HepG2 (cell line): ENCODE results near the gene SOX4. TPM values are rescaled to one million over a fixed set of nuclear protein-coding genes. Genes with fewer than 3 reads are reported as not detected.

ENCODE experiments used
- FOSL2 ChIP-seq: sonication (generic); formaldehyde crosslinking; IDR thresholded peaks from 2 replicates; pipeline ENCODE4 v1.4.0; 2020; ENCODE audit warnings: missing genetic modification reagents
- FOXC1 ChIP-seq: sonication (generic); formaldehyde crosslinking; IDR thresholded peaks from 2 replicates; pipeline ENCODE4 v1.8.0; 2022; ENCODE audit warnings: mild to moderate bottlenecking, missing genetic modification reagents, borderline replicate concordance
- FOXO1 ChIP-seq: sonication (generic); formaldehyde crosslinking; IDR thresholded peaks from 2 replicates; pipeline ENCODE4 v1.4.0; 2020; ENCODE audit warnings: missing genetic modification reagents
- HDAC6 ChIP-seq: fragments of 200-600 bp; sonication (generic); IDR thresholded peaks from 2 replicates; pipeline ENCODE4 v1.7.0; 2017; ENCODE audit warnings: mild to moderate bottlenecking, antibody characterized with exemption, low read length, low read depth
- KLF16 ChIP-seq, 2 experiments: sonication (generic) in 1 of 2; formaldehyde crosslinking in 1 of 2; IDR thresholded peaks; 2 replicates each; pipeline versions ENCODE4 v1.6.1 to v1.8.0; 2016 to 2023; ENCODE audit warnings: missing genetic modification reagents in 2 of 2, missing compliant biosample characterization in 1 of 2
- NR3C1 ChIP-seq: sonication (generic); formaldehyde crosslinking; IDR thresholded peaks from 2 replicates; pipeline ENCODE4 v1.4.0; 2020; ENCODE audit warnings: missing genetic modification reagents
- PHF8 ChIP-seq: sonication (generic); formaldehyde crosslinking; IDR thresholded peaks from 2 replicates; pipeline ENCODE4 v1.5.0; 2020; ENCODE audit warnings: missing genetic modification reagents
- SMAD1 ChIP-seq: sonication (generic); formaldehyde crosslinking; IDR thresholded peaks from 2 replicates; pipeline ENCODE4 v1.4.0; 2020; ENCODE audit warnings: missing genetic modification reagents, low read depth, mild to moderate bottlenecking, borderline replicate concordance
- SNAPC2 ChIP-seq: sonication (generic); formaldehyde crosslinking; IDR thresholded peaks from 2 replicates; pipeline ENCODE4 v1.8.1; 2022; ENCODE audit warnings: mild to moderate bottlenecking, missing genetic modification reagents
- SP2 ChIP-seq: sonication (generic); formaldehyde crosslinking; IDR thresholded peaks from 2 replicates; pipeline ENCODE4 v1.5.1; 2020; ENCODE audit warnings: mild to moderate bottlenecking, missing genetic modification reagents
- SRSF4 ChIP-seq: fragments of 200-400 bp; formaldehyde crosslinking; IDR thresholded peaks from one replicate; pipeline ENCODE4 v1.6.1; 2018; ENCODE audit warnings: mild to moderate bottlenecking, low read depth, low read length, moderate library complexity; ENCODE audit not compliant: poor library complexity, severe bottlenecking
- TSC22D2 ChIP-seq: sonication (generic); formaldehyde crosslinking; IDR thresholded peaks from 2 replicates; pipeline ENCODE4 v1.5.1; 2020; ENCODE audit warnings: missing genetic modification reagents, mild to moderate bottlenecking, borderline replicate concordance
- ZBTB7B ChIP-seq: sonication (generic); formaldehyde crosslinking; IDR thresholded peaks from 2 replicates; pipeline ENCODE4 v1.4.0; 2020; ENCODE audit warnings: missing genetic modification reagents
- ZNF274 ChIP-seq: sonication (generic); formaldehyde crosslinking; IDR thresholded peaks from 2 replicates; pipeline ENCODE4 v1.5.1; 2020; ENCODE audit warnings: mild to moderate bottlenecking, missing genetic modification reagents
- ZNF33B ChIP-seq: sonication (generic); formaldehyde crosslinking; IDR thresholded peaks from 2 replicates; pipeline ENCODE4 v1.5.1; 2020; ENCODE audit warnings: mild to moderate bottlenecking, missing genetic modification reagents
- ZNF510 ChIP-seq: sonication (generic); formaldehyde crosslinking; IDR thresholded peaks from 2 replicates; pipeline ENCODE4 v1.4.0; 2020; ENCODE audit warnings: low read depth, mild to moderate bottlenecking, missing genetic modification reagents
- ZNF768 ChIP-seq: sonication (generic); formaldehyde crosslinking; IDR thresholded peaks from 2 replicates; pipeline ENCODE4 v1.4.0; 2020; ENCODE audit warnings: missing genetic modification reagents
- ZNF777 ChIP-seq: sonication (generic); formaldehyde crosslinking; IDR thresholded peaks from 2 replicates; pipeline ENCODE4 v1.4.0; 2020; ENCODE audit warnings: missing genetic modification reagents
- ZNF850 ChIP-seq: sonication (generic); formaldehyde crosslinking; conservative IDR thresholded peaks from 2 replicates; pipeline ENCODE4 v1.9.0; 2021; ENCODE audit warnings: mild to moderate bottlenecking, missing genetic modification reagents
- ZSCAN20 ChIP-seq: sonication (generic); formaldehyde crosslinking; IDR thresholded peaks from 2 replicates; pipeline ENCODE4 v1.4.0; 2020; ENCODE audit warnings: missing genetic modification reagents, mild to moderate bottlenecking, borderline replicate concordance
- polyA plus RNA-seq, 8 experiments: library from polyadenylated mRNA; depleted of rRNA in 3 of 8; stranded (reverse) in 7 of 8; unstranded in 1 of 8; fragments of >200 nt; fragmentation: Illumina TruSeq in 4 of 8; extraction: Trizol in 4 of 8; gene quantifications; 2 replicates each; pipeline versions ENCODE4 v1.2.1 to v1.2.3, GENCODE V29; 2011 to 2016; ENCODE audit warnings: low read depth in 4 of 8, missing spikeins in 1 of 8, mixed read lengths in 1 of 8; ENCODE audit not compliant: insufficient read depth in 1 of 8
- total RNA-seq, 5 experiments: library from RNA; depleted of rRNA; stranded (reverse); fragments of >200 nt; fragmentation: Illumina TruSeq; extraction: Trizol; gene quantifications; 2 replicates each; pipeline ENCODE4 v1.2.3, GENCODE V29; 2016; ENCODE audit warnings: low read depth in 1 of 5
- TF ChIP-seq, protein P1 (sequence below): IDR thresholded peaks from 2 replicates; pipeline ENCODE4 v1.4.0; 2020; ENCODE audit warnings: mild to moderate bottlenecking, missing genetic modification reagents
- TF ChIP-seq, protein P2 (sequence below): sonication (generic); formaldehyde crosslinking; IDR thresholded peaks from 2 replicates; pipeline ENCODE4 v1.4.0; 2020; ENCODE audit warnings: missing genetic modification reagents
- TF ChIP-seq, protein P3 (sequence below): sonication (generic); formaldehyde crosslinking; IDR thresholded peaks from 2 replicates; pipeline ENCODE4 v1.5.0; 2020; ENCODE audit warnings: missing genetic modification reagents
- TF ChIP-seq, protein P4 (sequence below): sonication (generic); formaldehyde crosslinking; IDR thresholded peaks from 2 replicates; pipeline ENCODE4 v1.4.0; 2020; ENCODE audit warnings: missing genetic modification reagents, borderline replicate concordance

Gene SOX4
- total and polyA plus RNA-seq, 2 of the 13 experiments (the other 11 are each of a cell fraction or from before 2014, with no cell fraction given) = 2.6 to 3.4 TPM

DNA sequence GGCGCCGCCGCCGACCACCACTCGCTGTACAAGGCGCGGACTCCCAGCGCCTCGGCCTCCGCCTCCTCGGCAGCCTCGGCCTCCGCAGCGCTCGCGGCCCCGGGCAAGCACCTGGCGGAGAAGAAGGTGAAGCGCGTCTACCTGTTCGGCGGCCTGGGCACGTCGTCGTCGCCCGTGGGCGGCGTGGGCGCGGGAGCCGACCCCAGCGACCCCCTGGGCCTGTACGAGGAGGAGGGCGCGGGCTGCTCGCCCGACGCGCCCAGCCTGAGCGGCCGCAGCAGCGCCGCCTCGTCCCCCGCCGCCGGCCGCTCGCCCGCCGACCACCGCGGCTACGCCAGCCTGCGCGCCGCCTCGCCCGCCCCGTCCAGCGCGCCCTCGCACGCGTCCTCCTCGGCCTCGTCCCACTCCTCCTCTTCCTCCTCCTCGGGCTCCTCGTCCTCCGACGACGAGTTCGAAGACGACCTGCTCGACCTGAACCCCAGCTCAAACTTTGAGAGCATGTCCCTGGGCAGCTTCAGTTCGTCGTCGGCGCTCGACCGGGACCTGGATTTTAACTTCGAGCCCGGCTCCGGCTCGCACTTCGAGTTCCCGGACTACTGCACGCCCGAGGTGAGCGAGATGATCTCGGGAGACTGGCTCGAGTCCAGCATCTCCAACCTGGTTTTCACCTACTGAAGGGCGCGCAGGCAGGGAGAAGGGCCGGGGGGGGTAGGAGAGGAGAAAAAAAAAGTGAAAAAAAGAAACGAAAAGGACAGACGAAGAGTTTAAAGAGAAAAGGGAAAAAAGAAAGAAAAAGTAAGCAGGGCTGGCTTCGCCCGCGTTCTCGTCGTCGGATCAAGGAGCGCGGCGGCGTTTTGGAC lies 2.0 kb downstream of the SOX4 start (continued):
- TF ChIP-seq, protein P1, sequence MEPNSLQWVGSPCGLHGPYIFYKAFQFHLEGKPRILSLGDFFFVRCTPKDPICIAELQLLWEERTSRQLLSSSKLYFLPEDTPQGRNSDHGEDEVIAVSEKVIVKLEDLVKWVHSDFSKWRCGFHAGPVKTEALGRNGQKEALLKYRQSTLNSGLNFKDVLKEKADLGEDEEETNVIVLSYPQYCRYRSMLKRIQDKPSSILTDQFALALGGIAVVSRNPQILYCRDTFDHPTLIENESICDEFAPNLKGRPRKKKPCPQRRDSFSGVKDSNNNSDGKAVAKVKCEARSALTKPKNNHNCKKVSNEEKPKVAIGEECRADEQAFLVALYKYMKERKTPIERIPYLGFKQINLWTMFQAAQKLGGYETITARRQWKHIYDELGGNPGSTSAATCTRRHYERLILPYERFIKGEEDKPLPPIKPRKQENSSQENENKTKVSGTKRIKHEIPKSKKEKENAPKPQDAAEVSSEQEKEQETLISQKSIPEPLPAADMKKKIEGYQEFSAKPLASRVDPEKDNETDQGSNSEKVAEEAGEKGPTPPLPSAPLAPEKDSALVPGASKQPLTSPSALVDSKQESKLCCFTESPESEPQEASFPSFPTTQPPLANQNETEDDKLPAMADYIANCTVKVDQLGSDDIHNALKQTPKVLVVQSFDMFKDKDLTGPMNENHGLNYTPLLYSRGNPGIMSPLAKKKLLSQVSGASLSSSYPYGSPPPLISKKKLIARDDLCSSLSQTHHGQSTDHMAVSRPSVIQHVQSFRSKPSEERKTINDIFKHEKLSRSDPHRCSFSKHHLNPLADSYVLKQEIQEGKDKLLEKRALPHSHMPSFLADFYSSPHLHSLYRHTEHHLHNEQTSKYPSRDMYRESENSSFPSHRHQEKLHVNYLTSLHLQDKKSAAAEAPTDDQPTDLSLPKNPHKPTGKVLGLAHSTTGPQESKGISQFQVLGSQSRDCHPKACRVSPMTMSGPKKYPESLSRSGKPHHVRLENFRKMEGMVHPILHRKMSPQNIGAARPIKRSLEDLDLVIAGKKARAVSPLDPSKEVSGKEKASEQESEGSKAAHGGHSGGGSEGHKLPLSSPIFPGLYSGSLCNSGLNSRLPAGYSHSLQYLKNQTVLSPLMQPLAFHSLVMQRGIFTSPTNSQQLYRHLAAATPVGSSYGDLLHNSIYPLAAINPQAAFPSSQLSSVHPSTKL (CRISPR knock-in tag) = no peak
- TF ChIP-seq SNAPC2 = no peak
- TF ChIP-seq ZNF274 (CRISPR knock-in tag) = no peak
- TF ChIP-seq, protein P2, sequence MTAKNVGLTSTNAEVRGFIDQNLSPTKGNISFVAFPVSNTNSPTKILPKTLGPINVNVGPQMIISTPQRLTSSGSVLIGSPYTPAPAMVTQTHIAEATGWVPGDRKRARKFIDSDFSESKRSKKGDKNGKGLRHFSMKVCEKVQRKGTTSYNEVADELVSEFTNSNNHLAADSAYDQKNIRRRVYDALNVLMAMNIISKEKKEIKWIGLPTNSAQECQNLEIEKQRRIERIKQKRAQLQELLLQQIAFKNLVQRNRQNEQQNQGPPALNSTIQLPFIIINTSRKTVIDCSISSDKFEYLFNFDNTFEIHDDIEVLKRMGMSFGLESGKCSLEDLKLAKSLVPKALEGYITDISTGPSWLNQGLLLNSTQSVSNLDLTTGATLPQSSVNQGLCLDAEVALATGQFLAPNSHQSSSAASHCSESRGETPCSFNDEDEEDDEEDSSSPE (CRISPR knock-in tag) = no peak
- TF ChIP-seq ZNF850 (CRISPR knock-in tag) = no peak
- no peak; the same call in 1 of the 2 replicates for TF ChIP-seq ZBTB7B
- TF ChIP-seq SRSF4 = no peak
- no peak for TF ChIP-seq HDAC6
- no peak for TF ChIP-seq KLF16 (CRISPR knock-in tag; IDR thresholded peaks at IDR 0.05)
- TF ChIP-seq TSC22D2 (CRISPR knock-in tag) = no peak
- TF ChIP-seq FOSL2 (CRISPR knock-in tag) = no peak
- peak; percentile 98 for TF ChIP-seq ZNF777 (CRISPR knock-in tag)
- no peak for TF ChIP-seq NR3C1 (CRISPR knock-in tag)
- TF ChIP-seq SP2 = no peak
- no peak for TF ChIP-seq ZNF510 (CRISPR knock-in tag)
- no peak for TF ChIP-seq ZNF33B (CRISPR knock-in tag)
- no peak; the same call in 1 of the 2 replicates for TF ChIP-seq PHF8 (CRISPR knock-in tag)
- TF ChIP-seq, protein P3, sequence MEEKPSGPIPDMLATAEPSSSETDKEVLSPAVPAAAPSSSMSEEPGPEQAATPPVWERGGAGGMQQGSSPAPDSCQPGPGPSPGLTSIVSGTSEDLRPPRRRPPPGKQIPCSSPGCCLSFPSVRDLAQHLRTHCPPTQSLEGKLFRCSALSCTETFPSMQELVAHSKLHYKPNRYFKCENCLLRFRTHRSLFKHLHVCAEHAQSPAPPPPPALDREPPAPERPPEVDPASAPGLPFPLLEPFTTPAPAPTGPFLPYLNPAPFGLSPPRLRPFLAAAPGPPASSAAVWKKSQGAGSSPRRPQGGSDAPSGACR (CRISPR knock-in tag) = no peak
- TF ChIP-seq FOXO1 (CRISPR knock-in tag) = no peak
- TF ChIP-seq SMAD1 (CRISPR knock-in tag) = no peak
- TF ChIP-seq FOXC1 = no peak
- TF ChIP-seq ZNF768 (CRISPR knock-in tag) = no peak
- TF ChIP-seq ZSCAN20 (CRISPR knock-in tag) = no peak
- TF ChIP-seq, protein P4, sequence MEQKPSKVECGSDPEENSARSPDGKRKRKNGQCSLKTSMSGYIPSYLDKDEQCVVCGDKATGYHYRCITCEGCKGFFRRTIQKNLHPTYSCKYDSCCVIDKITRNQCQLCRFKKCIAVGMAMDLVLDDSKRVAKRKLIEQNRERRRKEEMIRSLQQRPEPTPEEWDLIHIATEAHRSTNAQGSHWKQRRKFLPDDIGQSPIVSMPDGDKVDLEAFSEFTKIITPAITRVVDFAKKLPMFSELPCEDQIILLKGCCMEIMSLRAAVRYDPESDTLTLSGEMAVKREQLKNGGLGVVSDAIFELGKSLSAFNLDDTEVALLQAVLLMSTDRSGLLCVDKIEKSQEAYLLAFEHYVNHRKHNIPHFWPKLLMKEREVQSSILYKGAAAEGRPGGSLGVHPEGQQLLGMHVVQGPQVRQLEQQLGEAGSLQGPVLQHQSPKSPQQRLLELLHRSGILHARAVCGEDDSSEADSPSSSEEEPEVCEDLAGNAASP = no peak
